IPS-NIHi11 (cell line): ENCODE data around the gene LIN7C.

Experiments used
- DNase-seq: peaks from one replicate; pipeline ENCODE4 v3.0.0; 2012; ENCODE audit warnings: mixed read lengths, low spot score

Gene LIN7C

DNA sequence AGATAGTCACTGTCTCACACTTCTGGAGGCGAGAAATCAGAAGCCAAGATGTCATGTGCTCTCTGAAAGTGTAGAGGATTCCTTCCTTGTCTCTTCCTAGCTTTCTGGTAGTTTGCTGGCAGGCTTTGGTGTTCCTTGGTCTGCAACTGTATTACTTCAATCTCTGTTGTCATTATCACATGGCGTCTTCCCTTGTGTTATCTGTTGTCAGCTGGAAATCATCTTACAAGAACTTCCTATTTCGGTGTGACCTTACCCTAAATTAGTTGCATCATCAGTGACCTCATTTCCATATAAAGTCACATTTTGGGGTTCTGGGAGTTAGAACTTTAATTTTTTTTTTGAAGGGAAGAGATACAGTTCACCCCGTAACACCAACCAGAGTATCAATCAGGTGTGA, 3.3 kb upstream of the LIN7C start:
- no peak for DNase-seq

DNA sequence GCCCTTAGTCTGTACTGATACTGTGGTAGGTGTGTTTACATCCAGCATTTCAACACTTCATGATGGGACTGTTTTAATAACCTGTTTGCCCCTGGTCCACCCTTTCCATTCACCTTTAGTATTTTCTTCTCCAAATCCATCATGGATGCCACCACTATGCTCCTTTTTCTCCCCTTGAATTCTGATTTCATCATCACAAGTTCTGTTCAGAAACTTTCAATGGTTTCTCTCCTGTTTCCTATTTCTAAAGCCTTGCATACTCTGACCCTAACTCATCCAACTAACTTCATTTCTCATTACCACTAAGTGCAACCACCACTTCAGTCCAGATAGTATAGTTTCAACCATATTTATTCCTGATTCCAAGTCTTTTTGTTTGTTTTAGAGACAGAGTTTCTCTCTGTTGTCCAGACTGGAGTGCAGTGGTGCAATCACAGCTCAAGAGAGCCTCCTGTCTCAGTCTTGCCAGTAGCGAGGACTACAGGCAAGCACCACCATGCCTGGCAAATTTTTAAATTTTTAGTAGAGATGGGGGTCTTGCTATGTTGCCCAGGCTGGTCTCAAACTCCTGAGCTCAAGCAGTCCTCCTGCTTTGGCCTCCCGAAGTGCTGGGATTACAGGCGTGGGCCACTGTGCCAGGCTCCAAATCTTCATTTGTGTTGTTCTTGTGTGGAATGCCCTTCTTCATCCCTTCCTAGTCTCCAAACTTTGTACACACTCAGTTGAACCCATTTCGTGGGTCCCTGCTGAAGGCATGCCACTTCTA, 1.2 kb upstream of the LIN7C start:
- DNase-seq: no peak

DNA sequence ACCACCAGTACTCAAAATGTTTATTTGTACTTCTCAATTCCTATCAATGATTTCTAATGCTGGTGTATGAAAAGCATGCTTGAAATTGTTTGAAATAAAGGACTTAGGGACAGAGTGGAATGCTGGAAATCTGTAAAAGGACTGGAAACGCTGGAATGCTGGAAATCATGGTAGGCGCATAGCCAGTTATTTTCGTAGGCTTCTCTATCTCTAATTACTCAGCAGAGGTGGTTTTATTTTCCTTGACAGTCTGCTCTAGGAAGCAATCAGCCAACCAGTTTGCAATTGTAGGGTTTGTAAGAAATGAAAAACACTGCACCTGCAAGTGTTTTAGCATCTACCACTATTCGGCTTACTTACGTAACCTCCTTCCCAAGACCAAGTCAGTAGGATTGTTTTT, 788 bp downstream of the LIN7C start:
- DNase-seq: no peak

DNA sequence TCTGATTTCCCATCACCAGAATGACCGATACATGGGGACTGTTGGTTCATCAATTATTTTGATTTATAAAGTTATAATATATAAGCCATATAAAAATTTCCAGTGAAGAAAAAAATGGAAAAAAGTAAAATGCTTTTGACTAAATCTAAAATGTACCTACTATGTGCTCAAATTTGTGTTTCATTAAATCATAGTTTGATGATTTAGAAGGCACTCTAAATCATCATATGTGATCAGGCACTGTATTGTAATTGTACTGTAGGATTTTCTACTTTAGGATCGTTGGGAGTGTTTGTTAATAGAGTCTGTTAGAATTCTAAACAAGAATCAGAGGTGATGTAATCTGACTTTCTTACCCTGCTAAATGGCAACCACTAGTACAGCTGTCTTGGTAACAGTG, 2.4 kb downstream of the LIN7C start:
- no peak for DNase-seq

DNA sequence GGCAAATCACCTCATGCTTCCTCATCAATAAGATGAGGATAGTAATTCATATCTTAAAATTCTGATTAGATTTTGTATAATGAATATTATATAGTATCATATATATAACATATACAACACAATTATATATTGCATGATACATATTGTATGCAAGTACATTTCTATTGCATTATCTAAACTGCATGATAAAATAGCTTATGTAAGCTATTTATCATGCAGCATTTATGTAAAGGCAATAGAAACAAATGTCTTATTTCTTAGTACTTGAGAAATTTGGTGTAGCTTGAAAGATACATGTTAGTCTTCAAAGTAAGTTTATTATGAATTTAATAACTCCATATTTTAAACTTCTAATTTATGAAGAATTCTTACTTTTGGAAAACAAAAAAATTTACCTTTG, 5.5 kb downstream of the LIN7C start:
- no peak for DNase-seq

DNA sequence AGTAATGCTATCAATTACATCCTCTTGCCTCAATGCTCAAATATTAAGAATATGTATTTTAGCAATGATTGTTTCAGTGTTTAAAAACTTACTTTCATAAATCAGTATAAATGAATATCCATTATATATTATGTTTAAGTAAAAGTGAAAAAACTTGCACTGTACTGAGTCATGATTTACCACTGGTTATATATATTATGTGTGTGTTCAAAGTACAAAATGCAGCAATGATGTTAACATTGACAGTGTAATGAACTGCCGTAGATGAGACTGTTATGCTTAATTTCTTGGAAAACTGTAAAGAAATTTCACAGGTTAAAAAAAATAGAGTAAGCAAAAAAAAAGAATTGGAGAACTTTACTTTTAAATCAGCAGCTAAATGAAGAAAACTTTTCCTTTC, 8.7 kb downstream of the LIN7C start:
- no peak for DNase-seq

DNA sequence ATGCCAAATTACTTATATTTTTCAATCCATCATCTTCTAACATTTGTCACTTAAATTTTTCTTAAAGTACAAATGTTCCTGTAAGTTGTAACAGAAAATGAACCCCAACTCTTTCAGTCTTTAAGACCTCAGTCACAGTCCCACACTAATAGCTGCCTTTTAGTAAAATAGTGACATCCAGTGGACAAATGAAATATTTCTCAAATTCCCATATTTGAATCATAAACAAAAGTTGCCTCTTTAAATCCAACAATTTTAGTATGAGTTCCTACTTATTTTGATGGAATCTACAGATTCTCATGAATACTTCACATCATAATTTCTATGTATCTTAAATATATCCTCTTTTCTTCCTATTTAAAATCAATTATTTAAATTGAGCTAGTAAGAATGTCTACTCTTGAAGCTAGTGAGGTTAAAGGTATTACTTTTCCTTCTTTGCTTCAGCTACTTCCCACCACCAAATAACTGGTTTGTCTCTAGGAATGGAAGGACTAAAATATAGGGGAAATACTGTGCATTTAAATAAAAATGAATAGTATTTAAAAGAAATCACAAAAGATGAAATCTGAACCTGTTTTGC, 9.2 kb downstream of the LIN7C start:
- DNase-seq: no peak

DNA sequence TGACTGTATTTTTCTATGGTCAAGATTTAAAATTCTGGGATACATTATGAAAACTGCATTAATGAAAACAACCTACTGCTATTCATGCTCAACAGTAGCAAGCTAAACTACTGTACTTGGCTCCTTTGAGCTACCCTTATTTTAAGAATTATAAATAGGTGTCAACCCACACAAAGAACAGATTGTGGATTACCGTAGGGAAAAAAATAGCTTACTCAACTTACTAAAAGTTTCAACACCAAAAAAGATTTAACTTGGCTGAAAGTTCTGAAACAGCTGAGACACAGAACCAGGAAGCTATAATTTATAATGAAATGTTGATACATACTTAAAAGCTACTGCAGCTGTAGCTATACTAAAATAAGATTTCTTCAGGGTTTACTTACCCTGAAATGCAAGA, 10.1 kb downstream of the LIN7C start:
- no peak for DNase-seq

DNA sequence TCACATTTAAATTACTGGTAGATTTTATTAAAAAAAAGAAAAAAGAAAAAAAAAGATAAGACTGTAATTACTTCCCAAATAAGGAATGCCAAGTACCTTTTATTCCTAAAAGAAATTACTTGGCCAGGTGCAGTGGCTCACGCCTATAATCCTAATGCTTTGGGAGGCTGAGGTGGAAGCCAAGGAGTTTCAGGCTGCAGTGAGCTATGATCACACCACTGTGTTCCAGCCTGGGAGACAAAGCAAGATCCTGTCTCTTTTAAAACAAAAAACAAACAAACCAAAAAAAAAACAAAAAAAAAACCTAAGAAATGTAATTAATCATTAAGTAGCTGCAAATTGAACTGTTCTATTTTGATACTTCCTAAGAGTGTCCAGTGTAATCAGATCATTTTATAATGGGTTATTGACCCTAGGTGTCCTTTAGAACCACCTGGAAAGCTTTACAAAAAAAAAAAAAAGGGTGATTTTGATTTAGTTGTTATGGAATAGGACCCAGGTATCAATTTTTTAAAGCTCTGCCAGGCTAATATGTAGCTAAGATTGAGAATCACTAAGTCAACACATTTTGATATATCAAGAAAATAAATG, 10.8 kb downstream of the LIN7C start:
- DNase-seq: no peak

DNA sequence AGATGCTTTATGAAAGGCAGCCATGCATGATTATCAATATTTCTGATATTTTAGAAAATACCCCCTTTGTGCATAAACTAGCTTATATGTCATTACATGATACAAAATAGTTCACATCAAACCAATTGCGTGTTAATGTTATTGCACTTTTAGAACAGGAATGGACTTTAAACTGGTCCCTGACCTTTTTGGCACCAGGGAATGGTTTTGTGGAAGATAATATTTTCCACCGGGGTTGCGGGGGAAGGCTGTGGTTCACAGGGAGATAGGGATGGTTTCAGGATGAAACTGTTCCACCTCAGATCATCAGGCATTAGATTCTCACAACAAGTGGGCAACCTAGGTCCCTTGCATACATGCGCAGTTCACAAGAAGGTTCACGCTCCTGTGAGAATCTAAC, 17.5 kb downstream of the LIN7C start:
- no peak for DNase-seq

DNA sequence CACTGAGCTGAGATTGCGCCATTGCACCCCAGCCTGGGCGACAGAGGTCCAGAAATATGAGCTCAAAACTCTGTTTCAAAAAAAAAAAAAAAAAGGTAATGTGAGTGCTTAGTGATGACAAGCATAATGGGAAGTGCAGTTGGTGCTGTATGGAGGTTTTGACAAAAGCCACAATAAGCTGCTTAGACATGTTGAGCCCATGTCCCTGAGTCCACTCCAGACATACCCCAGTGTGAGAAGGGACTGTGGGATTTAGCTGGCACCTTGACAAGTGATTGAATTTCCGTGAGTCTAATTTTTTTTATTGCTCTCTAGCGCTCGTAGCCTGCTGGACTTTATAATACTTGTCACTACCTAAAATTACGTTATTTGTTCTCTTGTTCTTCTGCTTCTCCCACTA, 18.9 kb downstream of the LIN7C start:
- no peak for DNase-seq

DNA sequence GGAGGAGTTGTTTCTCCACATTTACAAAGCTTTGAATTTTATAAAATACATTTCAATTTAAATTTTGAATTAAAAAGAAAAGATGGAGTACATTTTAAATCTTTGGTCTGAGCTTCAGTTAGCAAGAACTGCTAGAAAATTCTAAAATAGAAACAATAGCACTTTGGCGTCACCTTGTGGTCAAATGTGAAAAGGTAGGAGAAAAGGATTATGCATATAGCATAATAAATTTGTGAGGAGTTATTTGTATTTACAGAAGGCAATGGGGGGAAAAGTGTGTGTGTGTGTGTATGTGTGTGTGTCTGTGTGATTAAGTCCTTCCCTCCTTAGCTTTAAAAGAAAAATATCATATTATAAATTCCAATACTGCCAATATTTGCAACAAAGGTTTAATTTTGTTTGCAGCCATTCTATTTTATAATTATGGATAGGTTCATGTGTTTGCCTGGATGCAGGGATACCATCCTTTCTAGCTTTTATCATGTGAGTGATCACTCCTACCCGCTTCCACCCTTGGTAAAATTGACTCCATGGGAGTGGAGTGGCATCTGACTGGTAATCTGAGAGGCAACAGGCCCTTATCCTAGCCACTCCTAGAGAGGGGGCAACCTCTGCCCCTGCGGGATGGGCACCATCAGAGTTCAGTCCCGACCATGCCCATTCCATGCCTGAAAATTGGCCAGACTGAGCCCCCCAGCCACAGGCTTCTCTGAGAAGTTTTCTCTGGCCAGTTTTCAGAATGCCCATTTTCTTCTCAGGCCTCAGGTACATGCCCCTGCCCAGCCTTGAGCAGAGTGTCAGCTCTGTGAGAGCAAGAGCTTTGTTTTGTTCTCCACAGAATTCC, 20.4 kb downstream of the LIN7C start:
- peak; percentile 29 for DNase-seq

DNA sequence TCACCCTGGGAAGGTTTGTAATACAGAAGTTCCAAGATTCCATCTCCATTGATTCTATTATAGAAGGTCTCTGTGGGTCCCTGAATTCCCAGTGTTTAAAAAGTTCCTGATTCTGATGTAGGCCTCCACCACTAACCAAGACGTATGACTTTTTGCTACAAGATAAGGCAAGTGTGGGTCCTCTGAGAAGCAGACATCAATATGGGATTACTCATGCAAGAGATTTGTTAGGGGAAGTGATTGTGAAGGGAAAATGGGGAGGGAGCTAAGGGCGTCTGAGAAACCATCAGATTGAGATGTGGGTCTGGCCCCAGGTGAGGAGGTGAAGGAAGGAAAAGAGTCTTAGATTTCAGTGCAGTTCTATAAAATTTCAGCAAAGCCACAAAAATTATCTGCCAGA, 23.8 kb downstream of the LIN7C start:
- no peak for DNase-seq

DNA sequence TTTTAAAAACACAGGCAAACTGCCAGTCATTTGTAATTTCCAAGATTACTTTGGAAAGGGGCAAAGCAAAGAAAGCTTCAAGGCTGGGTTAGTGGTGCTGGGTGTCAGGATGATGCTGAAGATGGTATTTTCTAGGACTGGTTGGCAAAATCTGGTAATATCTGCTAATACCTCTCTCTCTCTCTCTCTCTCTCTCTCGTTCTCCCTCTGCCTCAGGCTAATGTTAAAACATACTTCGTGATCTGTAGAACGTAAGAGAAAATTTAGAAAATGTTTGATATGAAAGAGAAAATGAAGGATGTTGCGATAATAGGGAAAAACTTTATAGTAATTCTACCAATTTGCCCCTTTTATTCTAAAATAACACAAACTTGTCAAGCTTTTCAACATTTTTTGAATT, 24.6 kb downstream of the LIN7C start:
- DNase-seq: no peak

DNA sequence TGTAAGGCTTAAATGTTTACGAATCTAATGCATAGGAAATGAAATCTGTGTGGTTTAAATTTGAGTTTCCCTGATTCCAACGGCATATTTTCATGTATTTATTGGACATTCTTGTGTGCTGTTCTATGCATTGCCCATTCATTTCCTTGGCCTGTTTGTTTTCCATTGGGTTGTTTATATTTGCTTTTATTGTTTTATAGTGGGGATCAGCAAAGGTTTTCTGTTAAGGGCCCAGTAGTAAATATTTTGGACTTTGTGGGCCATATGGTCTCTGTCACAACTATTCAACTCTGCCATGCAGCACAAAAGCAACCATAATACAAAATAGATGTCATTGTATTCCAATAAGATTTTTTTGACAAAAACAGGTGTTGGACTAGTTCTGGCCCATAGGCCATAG, 28.7 kb downstream of the LIN7C start:
- DNase-seq: no peak

DNA sequence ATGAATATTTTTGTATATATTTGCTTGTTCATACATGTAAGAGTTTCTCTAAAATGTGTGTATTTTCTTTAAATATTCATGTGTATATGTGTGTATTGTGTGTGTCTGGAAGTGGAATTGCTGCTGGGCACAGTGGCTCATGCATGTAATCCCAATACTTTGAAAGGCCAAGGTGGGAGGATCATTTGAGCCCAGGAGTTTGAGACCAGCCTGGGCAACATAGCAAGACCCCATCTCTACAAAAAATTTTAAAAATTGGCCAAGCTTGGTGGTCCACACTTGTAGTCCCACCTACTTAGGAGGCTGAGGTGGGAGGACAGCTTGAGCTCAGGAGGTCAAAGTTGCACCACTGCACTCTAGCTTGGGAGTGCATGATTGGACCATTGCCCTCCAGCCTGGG, 29.3 kb downstream of the LIN7C start:
- no peak for DNase-seq

DNA sequence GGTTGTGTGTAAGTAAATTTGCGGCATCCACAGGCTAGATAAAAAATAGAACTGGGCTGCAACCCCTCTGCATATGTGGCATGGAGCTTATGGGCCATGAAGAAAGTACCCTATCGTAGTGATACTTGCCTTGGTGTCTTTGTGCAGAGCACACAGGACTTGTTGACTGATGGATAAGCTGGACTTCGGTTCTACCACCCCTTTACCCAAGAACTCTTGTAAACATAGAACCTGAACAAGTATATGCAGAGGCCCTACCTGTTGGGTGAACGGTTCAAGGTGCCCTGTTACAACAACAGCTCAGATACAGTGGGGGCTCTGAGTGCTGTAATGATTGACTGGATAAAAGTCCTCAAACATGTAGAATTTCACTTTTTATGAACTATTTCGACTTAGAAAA, 30.9 kb downstream of the LIN7C start:
- DNase-seq: no peak

DNA sequence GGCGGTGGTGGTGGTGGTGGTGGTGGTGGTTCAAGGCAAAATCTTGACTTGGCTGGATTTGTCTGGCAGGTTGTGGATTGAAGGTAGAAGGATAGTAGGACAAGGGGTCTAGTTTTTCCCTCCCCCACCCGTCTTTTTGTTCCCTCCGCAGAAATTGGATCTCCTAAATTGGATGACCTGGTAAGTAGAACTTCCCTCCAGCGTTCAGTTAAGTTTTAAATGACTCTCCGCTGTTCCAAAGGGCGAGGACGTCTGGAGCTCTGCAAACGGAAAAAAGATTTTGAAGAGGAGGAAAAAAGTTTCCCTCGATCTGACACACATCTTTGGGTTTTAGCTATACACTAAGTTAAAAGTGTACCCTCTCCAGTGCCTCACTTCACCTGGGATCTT, 33.6 kb downstream of the LIN7C start:
- no peak for DNase-seq

DNA sequence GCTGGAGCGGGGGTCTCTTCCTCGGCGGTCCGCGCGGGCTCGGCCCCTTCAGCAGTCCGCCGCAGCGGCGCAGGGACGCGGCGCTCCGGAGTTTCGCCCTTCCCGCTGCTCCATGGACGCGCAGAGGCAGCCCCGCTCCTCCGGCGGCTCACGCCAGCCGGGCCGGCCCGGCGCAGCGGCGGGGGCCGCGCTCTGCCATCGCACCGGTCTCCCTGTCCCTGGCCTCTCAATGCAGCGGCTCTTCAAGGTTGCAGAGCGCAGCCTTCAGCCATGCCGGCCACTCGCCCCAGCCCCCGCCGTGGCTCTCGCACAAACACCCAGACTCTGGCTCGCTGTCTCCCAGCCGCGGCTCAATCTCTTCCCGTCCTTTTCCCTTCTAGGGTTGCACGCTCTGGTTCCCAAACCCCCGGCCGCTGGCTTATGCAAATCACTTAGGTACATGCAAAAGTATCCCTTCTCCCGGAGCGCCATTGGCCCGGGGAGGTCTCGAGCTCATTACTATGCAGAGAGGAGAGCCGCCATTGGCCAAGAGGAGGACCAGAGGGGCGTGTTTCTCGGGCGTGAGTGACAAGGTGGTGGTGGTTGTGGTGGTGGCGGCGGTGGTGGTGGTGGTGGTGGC, 34.1 kb downstream of the LIN7C start, which contains the start of gene LGR4:
LGR4 (minus strand) TSS at position 393 of the 619 bp plus-strand sequence. CDS start 488 bp downstream, outside the sequence.
- peak; percentile 90 for DNase-seq

DNA sequence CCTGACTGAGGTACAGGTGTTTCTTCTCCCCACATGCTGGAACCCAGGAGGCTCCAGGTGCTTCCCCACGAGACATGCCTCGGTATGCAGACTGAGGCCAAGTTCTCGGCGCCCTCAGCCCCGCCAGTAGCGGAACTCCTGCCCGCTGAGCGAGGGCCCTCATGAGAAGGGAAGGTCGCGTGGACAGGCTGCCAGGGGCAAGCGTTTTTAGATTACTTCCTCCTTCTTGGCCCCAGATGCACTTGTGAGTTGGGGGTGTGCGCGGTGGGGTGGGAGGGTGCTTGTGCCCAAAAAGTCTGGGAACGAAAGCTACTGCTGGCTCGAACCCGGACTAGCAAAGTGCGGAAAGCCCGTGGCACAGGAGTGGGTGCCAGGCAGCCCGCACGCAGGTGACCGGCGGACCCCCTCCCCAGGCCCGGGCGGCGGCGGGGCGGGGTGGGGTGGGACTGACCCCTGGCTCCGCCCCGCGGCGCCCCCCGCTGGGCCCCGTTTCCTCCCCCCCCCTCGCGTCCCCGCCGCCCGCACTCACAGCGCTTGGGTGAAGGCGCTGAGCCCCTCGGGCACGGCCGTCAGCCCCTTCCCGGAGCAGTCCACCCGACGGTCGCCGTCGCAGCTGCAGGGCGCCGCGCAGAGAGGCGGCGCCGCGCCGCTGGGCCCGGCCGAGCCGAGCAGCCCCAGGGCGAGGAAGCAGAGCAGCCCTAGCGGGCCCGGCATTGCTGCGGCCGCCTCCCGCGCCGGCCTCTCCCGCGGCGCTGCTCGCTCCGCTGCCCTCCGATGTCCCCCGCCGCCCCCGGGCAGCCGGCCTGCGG, 34.8 kb downstream of the LIN7C start:
- peak; percentile 74 for DNase-seq

DNA sequence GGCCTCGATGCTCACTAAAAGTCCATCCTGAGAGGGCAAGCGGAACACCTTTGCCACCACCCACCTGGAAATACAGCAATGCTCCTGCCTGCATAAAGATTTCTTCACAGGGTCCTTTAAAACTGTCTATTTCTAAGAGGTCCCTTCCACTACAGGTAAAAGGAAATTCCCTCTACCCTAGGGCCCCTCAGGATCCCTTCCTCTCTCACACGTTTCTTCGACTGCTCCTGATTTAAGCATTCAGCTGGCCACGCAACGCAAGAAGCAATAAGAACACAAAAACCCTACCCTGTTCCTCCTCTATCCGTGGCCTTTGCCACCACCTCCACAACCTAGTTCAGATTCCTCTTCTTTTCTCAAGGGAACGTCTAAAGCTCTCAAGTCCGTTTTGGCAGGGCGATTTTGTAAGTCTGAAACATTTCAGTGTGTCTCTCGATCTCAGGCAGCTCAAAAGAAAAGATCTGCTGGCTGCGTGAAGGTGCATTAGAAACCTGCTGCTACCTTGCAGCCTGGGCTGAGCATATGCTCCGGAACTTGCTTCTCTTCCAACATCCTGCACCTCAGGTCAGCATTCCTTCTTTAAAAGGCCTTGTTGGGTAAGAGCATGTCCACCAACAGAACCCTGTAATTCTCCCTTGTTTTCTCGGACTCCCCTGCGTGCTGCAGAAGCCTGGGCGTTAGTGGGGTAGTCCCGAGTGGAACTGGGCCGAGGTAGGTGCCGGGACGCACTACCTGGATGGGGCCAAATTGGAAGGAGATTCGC, 35.6 kb downstream of the LIN7C start:
- DNase-seq: no peak
